PC-3 (cell line): ENCODE data around the gene GALNT11. TPM values are rescaled to one million over a fixed set of nuclear protein-coding genes. Genes with fewer than 3 reads are reported as not detected.

Experiments used
- ATAC-seq: fragments of 200-7000 bp; cut with Tn5 transposase; 2 replicates; pipeline ENCODE4 v1.9.1; 2020; ENCODE audit warnings: mild to moderate bottlenecking, moderate library complexity
- BruUV-seq: library from RNA; stranded (reverse); fragments of 400-500 nt; replicated peaks from 2 replicates; lab custom pipeline; 2021; lab: Mats Ljungman, UMichigan
- CTCF ChIA-PET: fragments of 300-600 bp; sonication (Branson Sonifier 250); formaldehyde crosslinking; loops from one replicate; lab custom pipeline; 2022; ENCODE audit warnings: antibody characterized with exemption; lab: Charles Lee
- POLR2A ChIA-PET: fragments of 300-600 bp; sonication (Branson Sonifier 250); formaldehyde crosslinking; loops from one replicate; lab custom pipeline; 2022; ENCODE audit warnings: antibody characterized with exemption; ENCODE audit not compliant: unreplicated experiment; lab: Charles Lee
- DNase-seq: peaks from one replicate; pipeline ENCODE4 v3.0.0-alpha.2; 2015
- H2AFZ ChIP-seq: fragments of 300-600 bp; sonication (generic); 2 replicates; pipeline ENCODE4 v1.6.0; 2016; ENCODE audit warnings: antibody characterized with exemption, low read length
- H3F3A ChIP-seq: fragments of 300-600 bp; sonication (generic); one replicate; pipeline ENCODE4 v1.6.0; 2017; ENCODE audit warnings: antibody characterized with exemption, low read length, control low read depth, mild to moderate bottlenecking; ENCODE audit not compliant: unreplicated experiment
- H3K27ac ChIP-seq: fragments of 300-600 bp; sonication (generic); 2 replicates; pipeline ENCODE4 v1.5.1; 2016; ENCODE audit warnings: mild to moderate bottlenecking, low read length
- H3K27me3 ChIP-seq: fragments of 300-600 bp; sonication (generic); 2 replicates; pipeline ENCODE4 v1.6.1; 2016; ENCODE audit warnings: low read length, mixed read lengths
- H3K36me3 ChIP-seq: fragments of 300-600 bp; sonication (generic); 2 replicates; pipeline ENCODE4 v1.6.1; 2016; ENCODE audit warnings: low read depth, mixed run types, low read length, mixed read lengths
- H3K4me1 ChIP-seq: fragments of 300-600 bp; sonication (generic); 2 replicates; pipeline ENCODE4 v1.5.1; 2016; ENCODE audit warnings: low read length; ENCODE audit not compliant: insufficient read depth
- H3K4me2 ChIP-seq: fragments of 300-600 bp; sonication (generic); 2 replicates; pipeline ENCODE4 v1.6.0; 2016; ENCODE audit warnings: low read length
- H3K4me3 ChIP-seq: fragments of 300-600 bp; sonication (generic); 2 replicates; pipeline ENCODE4 v1.5.1; 2016; ENCODE audit warnings: mild to moderate bottlenecking, low read length, mixed read lengths
- H3K79me2 ChIP-seq: fragments of 300-600 bp; sonication (generic); 2 replicates; pipeline ENCODE4 v1.6.1; 2017; ENCODE audit warnings: low read length, mixed read lengths
- H3K9ac ChIP-seq: fragments of 300-600 bp; sonication (generic); 2 replicates; pipeline ENCODE4 v1.6.0; 2016; ENCODE audit warnings: mild to moderate bottlenecking, low read length
- H3K9me2 ChIP-seq: fragments of 300-600 bp; sonication (generic); replicated peaks from 2 replicates; pipeline ENCODE4 v1.6.1; 2016; ENCODE audit warnings: mixed run types, low read length, mixed read lengths
- H3K9me3 ChIP-seq: fragments of 300-600 bp; sonication (generic); 2 replicates; pipeline ENCODE4 v1.6.1; 2016; ENCODE audit warnings: low read length, mixed read lengths
- H4K20me1 ChIP-seq: fragments of 300-600 bp; sonication (generic); 2 replicates; pipeline ENCODE4 v1.6.1; 2016; ENCODE audit warnings: low read length, mixed read lengths
- CTCF ChIP-seq: fragments of 300-600 bp; sonication (generic); conservative IDR thresholded peaks from 2 replicates; pipeline ENCODE4 v1.5.1; 2017; ENCODE audit warnings: antibody characterized with exemption, low read depth, mild to moderate bottlenecking, low read length
- EZH2 ChIP-seq: fragments of 300-600 bp; sonication (generic); IDR thresholded peaks from one replicate; pipeline ENCODE4 v1.6.1; 2017; ENCODE audit warnings: antibody characterized with exemption, mild to moderate bottlenecking, low read length; ENCODE audit not compliant: unreplicated experiment
- EZH2phosphoT487 ChIP-seq: fragments of 300-600 bp; sonication (generic); IDR thresholded peaks from 2 replicates; pipeline ENCODE4 v1.6.1; 2018; ENCODE audit warnings: mild to moderate bottlenecking, antibody characterized with exemption, low read length, borderline replicate concordance
- intact Hi-C: fragments of 100-400 bp; cut with micrococcal nuclease; formaldehyde crosslinking; loops from 2 replicates; pipeline ENCODE4 v1.9.0; 2023
- total RNA-seq: library from RNA; depleted of rRNA; stranded (reverse); fragments of >200 nt; gene quantifications from 2 replicates; pipeline ENCODE4 v1.2.3, GENCODE V29; 2014

Gene GALNT11
- total RNA-seq, 1 experiment from 2014 or later, result 19.5 TPM

- no peak overlapping the region for H3K4me3 ChIP-seq
- CTCF ChIA-PET, result no interaction called here
- no peaks in the 10 kb centered on the region for H3F3A ChIP-seq
- no peaks in the 10 kb centered on the region for H3K9me2 ChIP-seq
- no peaks in the 10 kb centered on the region for H3K4me1 ChIP-seq
- H3K79me2 ChIP-seq, result no peaks in the 10 kb centered on the region
- ATAC-seq, result no peak
- no peaks in the 10 kb centered on the region for H3K27me3 ChIP-seq
- no peak overlapping the region for H3K4me2 ChIP-seq
- POLR2A ChIA-PET, result no interaction called here
- H3K36me3 ChIP-seq, result peaks cover 54% of the 10 kb centered on the region
- no peak overlapping the region for H3K9ac ChIP-seq
- H3K9me3 ChIP-seq, result no peaks in the 10 kb centered on the region
- intact Hi-C loops, result no loop called here
- H2AFZ ChIP-seq, result no peak overlapping the region
- no peak overlapping the region for H3K27ac ChIP-seq
- no peak for DNase-seq
- TF ChIP-seq CTCF, result no peak
- no peak for TF ChIP-seq EZH2phosphoT487
- TF ChIP-seq EZH2, result no peak
- no peaks in the 10 kb centered on the region for H4K20me1 ChIP-seq
- no TSS peak for BruUV-seq
These were observed 97.1 kb downstream of the GALNT11 start for GRCh38 chr7:152122540-152122939.

GRCh38 chr7:152126741-152127140, 101.3 kb downstream of the GALNT11 start:
- intact Hi-C loops, result no loop called here
- H3K9me3 ChIP-seq, result no peaks in the 10 kb centered on the region
- H3F3A ChIP-seq, result no peaks in the 10 kb centered on the region
- no peaks in the 10 kb centered on the region for H3K79me2 ChIP-seq
- H2AFZ ChIP-seq, result no peak overlapping the region
- no peaks in the 10 kb centered on the region for H4K20me1 ChIP-seq
- no peak overlapping the region for H3K9ac ChIP-seq
- ChIA-PET POLR2A (no interaction called here), CTCF (no interaction called here)
- ATAC-seq (no peak), DNase-seq (no peak)
- H3K27ac ChIP-seq, result no peak overlapping the region
- no peaks in the 10 kb centered on the region for H3K4me1 ChIP-seq
- H3K9me2 ChIP-seq, result no peaks in the 10 kb centered on the region
- no peaks in the 10 kb centered on the region for H3K27me3 ChIP-seq
- H3K4me3 ChIP-seq, result no peak overlapping the region
- BruUV-seq, result no TSS peak
- no peak overlapping the region for H3K4me2 ChIP-seq
- peaks cover 34% of the 10 kb centered on the region for H3K36me3 ChIP-seq
- TF ChIP-seq EZH2phosphoT487 (no peak), EZH2 (no peak), CTCF (no peak)

DNA sequence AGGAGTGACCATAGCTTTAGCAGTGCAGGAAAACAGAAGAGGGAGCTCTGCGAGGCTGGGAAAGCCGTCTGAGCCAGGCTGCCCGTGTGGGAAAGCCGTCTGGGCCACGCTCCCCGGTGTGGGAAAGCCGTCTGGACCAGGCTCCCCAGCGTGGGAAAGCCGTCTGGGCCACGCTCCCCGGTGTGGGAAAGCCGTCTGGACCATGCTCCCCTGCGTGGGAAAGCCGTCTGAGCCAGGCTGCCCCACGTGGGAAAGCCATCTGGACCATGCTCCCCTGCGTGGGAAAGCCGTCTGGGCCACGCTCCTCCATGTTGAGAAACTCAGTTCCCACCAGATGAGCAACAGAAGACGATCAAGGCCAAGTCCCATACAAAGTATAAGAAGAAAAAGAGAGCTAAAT, 101.8 kb downstream of the GALNT11 start:
- no TSS peak for BruUV-seq
- CTCF ChIA-PET, result no interaction called here

More for the DNA sequence above, 101.8 kb downstream of the GALNT11 start:
- Histone ChIP-seq H3K36me3 (peaks cover 31% of the 10 kb centered on the region), H3K4me1 (no peaks in the 10 kb centered on the region), H4K20me1 (no peaks in the 10 kb centered on the region), H2AFZ (no peak overlapping the region), H3K27me3 (no peaks in the 10 kb centered on the region), H3K9me2 (no peaks in the 10 kb centered on the region), H3K9ac (no peak overlapping the region), H3K4me2 (no peak overlapping the region), H3F3A (no peaks in the 10 kb centered on the region), H3K79me2 (no peaks in the 10 kb centered on the region), H3K9me3 (no peaks in the 10 kb centered on the region), H3K27ac (no peak overlapping the region), H3K4me3 (no peak overlapping the region)
- DNase-seq, result no peak
- POLR2A ChIA-PET, result interaction anchor here (0.5 kb wide), 1 partner anchor 11 kb away, joined by 6 read pairs; no protein-coding TSS in a partner anchor
- TF ChIP-seq EZH2 (no peak), EZH2phosphoT487 (no peak), CTCF (no peak)
- ATAC-seq, result no peak
- intact Hi-C loops, result no loop called here
